H9 (cell line): ENCODE measurements around the gene PFDN2. TPM values are rescaled to one million over a fixed set of nuclear protein-coding genes. Genes with fewer than 3 reads are reported as not detected.

Experiments used
- DNase-seq: peaks from one replicate; pipeline ENCODE4 v3.0.0-alpha.2; 2017
- H2AFZ ChIP-seq: one replicate; pipeline ENCODE4 v1.6.1; 2013; ENCODE audit warnings: mild to moderate bottlenecking, low read length, control low read depth, moderate library complexity
- H2AK5ac ChIP-seq: 2 replicates; pipeline ENCODE4 v1.6.1; 2013; ENCODE audit warnings: low read length, control low read depth, mixed read lengths; ENCODE audit not compliant: insufficient read length
- H2BK120ac ChIP-seq: one replicate; pipeline ENCODE4 v1.6.1; 2013; ENCODE audit warnings: low read depth, mild to moderate bottlenecking, low read length, control low read depth, inconsistent platforms; ENCODE audit not compliant: poor library complexity, severe bottlenecking
- H2BK12ac ChIP-seq: 2 replicates; pipeline ENCODE4 v1.6.1; 2013; ENCODE audit warnings: low read length, control low read depth, mixed read lengths, low read depth; ENCODE audit not compliant: insufficient read length
- H2BK15ac ChIP-seq: 2 replicates; pipeline ENCODE4 v1.6.1; 2013; ENCODE audit warnings: low read depth, low read length, control low read depth
- H2BK20ac ChIP-seq: one replicate; pipeline ENCODE4 v1.6.1; 2013; ENCODE audit warnings: low read depth, mild to moderate bottlenecking, low read length, control low read depth, inconsistent platforms; ENCODE audit not compliant: poor library complexity, severe bottlenecking
- H2BK5ac ChIP-seq: 2 replicates; pipeline ENCODE4 v1.6.1; 2013; ENCODE audit warnings: low read length, control low read depth, mixed read lengths; ENCODE audit not compliant: insufficient read length
- H3K14ac ChIP-seq: 2 replicates; pipeline ENCODE4 v1.6.1; 2013; ENCODE audit warnings: low read length, control low read depth; ENCODE audit not compliant: insufficient read depth
- H3K18ac ChIP-seq: 2 replicates; pipeline ENCODE4 v1.6.1; 2013; ENCODE audit warnings: low read depth, mild to moderate bottlenecking, mixed read lengths, low read length, control low read depth; ENCODE audit not compliant: insufficient read length
- H3K23ac ChIP-seq: 2 replicates; pipeline ENCODE4 v1.6.1; 2013; ENCODE audit warnings: low read length, control low read depth, mixed read lengths, low read depth; ENCODE audit not compliant: insufficient read length
- H3K23me2 ChIP-seq: 2 replicates; pipeline ENCODE4 v1.6.1; 2013; ENCODE audit warnings: low read depth, mild to moderate bottlenecking, mixed read lengths, low read length, control low read depth; ENCODE audit not compliant: insufficient read length, poor library complexity, severe bottlenecking
- H3K27ac ChIP-seq: 2 replicates; pipeline ENCODE4 v1.5.1; 2013; ENCODE audit warnings: low read length, control low read depth, mixed read lengths, low read depth; ENCODE audit not compliant: insufficient read length
- H3K27me3 ChIP-seq: 2 replicates; pipeline ENCODE4 v1.6.1; 2013; ENCODE audit warnings: low read length, control low read depth, inconsistent platforms; ENCODE audit not compliant: insufficient read depth
- H3K4ac ChIP-seq: 2 replicates; pipeline ENCODE4 v1.6.1; 2013; ENCODE audit warnings: low read depth, mild to moderate bottlenecking, control low read depth, inconsistent platforms, low read length, moderate library complexity
- H3K4me1 ChIP-seq: 2 replicates; pipeline ENCODE4 v1.6.1; 2013; ENCODE audit warnings: low read length, control low read depth, inconsistent platforms; ENCODE audit not compliant: insufficient read depth
- H3K4me2 ChIP-seq: 2 replicates; pipeline ENCODE4 v1.6.1; 2013; ENCODE audit warnings: low read length, control low read depth, mixed read lengths; ENCODE audit not compliant: insufficient read length, insufficient read depth
- H3K56ac ChIP-seq: 2 replicates; pipeline ENCODE4 v1.6.1; 2013; ENCODE audit warnings: low read depth, mild to moderate bottlenecking, mixed read lengths, low read length, control low read depth; ENCODE audit not compliant: insufficient read length
- H3K79me1 ChIP-seq: 2 replicates; pipeline ENCODE4 v1.6.1; 2013; ENCODE audit warnings: low read depth, mild to moderate bottlenecking, moderate library complexity, low read length, control low read depth, inconsistent platforms; ENCODE audit not compliant: insufficient read depth, poor library complexity, severe bottlenecking
- H3K79me2 ChIP-seq: 2 replicates; pipeline ENCODE4 v1.6.1; 2013; ENCODE audit warnings: low read length, control low read depth, inconsistent platforms; ENCODE audit not compliant: insufficient read depth
- H3K9ac ChIP-seq: 2 replicates; pipeline ENCODE4 v1.6.1; 2013; ENCODE audit warnings: low read length, control low read depth, mixed read lengths; ENCODE audit not compliant: insufficient read length; ENCODE audit errors: extremely low read depth
- H3K9me3 ChIP-seq: one replicate; pipeline ENCODE4 v1.6.1; 2013; ENCODE audit warnings: low read depth, low read length, inconsistent platforms; ENCODE audit not compliant: control insufficient read depth
- H3T11ph ChIP-seq: one replicate; pipeline ENCODE4 v1.6.1; 2013; ENCODE audit warnings: mild to moderate bottlenecking, low read length, control low read depth, inconsistent platforms
- H4K20me1 ChIP-seq: one replicate; pipeline ENCODE4 v1.6.1; 2013; ENCODE audit not compliant: control insufficient read depth, insufficient read length, insufficient read depth
- H4K5ac ChIP-seq: 2 replicates; pipeline ENCODE4 v1.6.1; 2013; ENCODE audit warnings: low read depth, mild to moderate bottlenecking, mixed read lengths, low read length, control low read depth; ENCODE audit not compliant: insufficient read length
- H4K8ac ChIP-seq: replicated peaks from 2 replicates; pipeline ENCODE4 v1.6.1; 2013; ENCODE audit warnings: low read length, control low read depth, mixed read lengths, low read depth; ENCODE audit not compliant: insufficient read length
- H4K91ac ChIP-seq: 2 replicates; pipeline ENCODE4 v1.6.1; 2013; ENCODE audit warnings: low read depth, mild to moderate bottlenecking, moderate library complexity, mixed read lengths, low read length, control low read depth; ENCODE audit not compliant: insufficient read length
- H3K27ac Mint-ChIP-seq, 3 experiments: 2 replicates in 2 of 3; 3 replicates in 1 of 3; pipeline ENCODE4 v1.8.0; 2020 to 2021; ENCODE audit warnings: mixed read lengths in 3 of 3, mild to moderate bottlenecking in 1 of 3, moderate library complexity in 1 of 3
- H3K27me3 Mint-ChIP-seq: 2 replicates; pipeline ENCODE4 v1.8.0; 2021; ENCODE audit warnings: low read depth, mild to moderate bottlenecking, moderate library complexity, mixed read lengths
- H3K36me3 Mint-ChIP-seq, 3 experiments: 2 replicates in 2 of 3; 3 replicates in 1 of 3; pipeline ENCODE4 v1.8.0; 2020 to 2021; ENCODE audit warnings: low read depth in 3 of 3, mixed read lengths in 3 of 3; ENCODE audit not compliant: insufficient read depth in 1 of 3
- H3K4me1 Mint-ChIP-seq, 2 experiments: 2 replicates each; pipeline ENCODE4 v1.8.0; 2020; ENCODE audit warnings: mixed read lengths in 2 of 2
- H3K4me3 Mint-ChIP-seq, 2 experiments: 2 replicates in 1 of 2; 3 replicates in 1 of 2; pipeline ENCODE4 v1.8.0; 2020 to 2021; ENCODE audit warnings: mild to moderate bottlenecking in 2 of 2, mixed read lengths in 2 of 2, moderate library complexity in 1 of 2
- H3K9me3 Mint-ChIP-seq, 2 experiments: 2 replicates in 1 of 2; 3 replicates in 1 of 2; pipeline ENCODE4 v1.8.0; 2020; ENCODE audit warnings: mild to moderate bottlenecking in 2 of 2, mixed read lengths in 2 of 2, moderate library complexity in 1 of 2
- CTCF ChIP-seq: fragments of 200-600 bp; sonication (generic); conservative IDR thresholded peaks from 3 replicates; pipeline ENCODE4 v1.8.0; 2021; ENCODE audit warnings: antibody characterized with exemption, mild to moderate bottlenecking
- WGBS: extraction: QIAGEN DNeasy Blood & Tissue Kit; methylation state at CpG from one replicate; pipeline ENCODE4 v1.1.7; 2013; ENCODE audit warnings: missing lambda C conversion rate, low lambda C conversion rate, mixed read lengths; ENCODE audit not compliant: insufficient read length; ENCODE audit errors: extremely low coverage; 5-methylcytosine and 5-hydroxymethylcytosine counted together
- total RNA-seq: library from RNA; stranded (reverse); gene quantifications from 2 replicates; pipeline ENCODE4 v1.2.1, GENCODE V29; 2021

PFDN2 gene
- total RNA-seq, 1 experiment from 2014 or later, result 71.8 TPM

- Histone ChIP-seq H3K14ac (no peak overlapping the region), H4K91ac (no peak overlapping the region), H4K20me1 (no peaks in the 10 kb centered on the region), H2BK120ac (no peak overlapping the region), H3K9ac (peak overlapping the region; percentile 66), H3K27me3 (no peaks in the 10 kb centered on the region), H4K5ac (peak overlapping the region; percentile 45), H3K4ac (no peak overlapping the region), H3K56ac (no peak overlapping the region), H2BK15ac (no peak overlapping the region), H3K9me3 (no peaks in the 10 kb centered on the region), H3K4me2 (peak overlapping the region; percentile 94), H3K23me2 (peaks cover 5% of the 10 kb centered on the region), H2BK12ac (no peak overlapping the region), H3K79me1 (no peaks in the 10 kb centered on the region), H2BK5ac (no peak overlapping the region), H3T11ph (no peak overlapping the region), H3K4me1 (no peaks in the 10 kb centered on the region), H3K27ac (peak overlapping the region; percentile 1), H2AK5ac (no peak overlapping the region), H2AFZ (no peak overlapping the region), H4K8ac (peak overlapping the region; percentile 78), H3K23ac (no peak overlapping the region), H3K18ac (peak overlapping the region; percentile 55), H2BK20ac (no peak overlapping the region), H3K79me2 (no peaks in the 10 kb centered on the region)
- Mint-ChIP-seq H3K9me3 (no peaks in the 10 kb centered on the region), H3K27ac (peak overlapping the region; percentile 9 to 97 (median 86); a peak in 4 of 7 replicates), H3K36me3 (peaks cover 26 to 49% (median 43%) of the 10 kb centered on the region in 3 experiments), H3K4me3 (peak overlapping the region; percentile 81 to 89), H3K27me3 (no peaks in the 10 kb centered on the region; the same call in 1 of the 2 replicates), H3K4me1 (peaks cover 23 to 25% of the 10 kb centered on the region in 2 experiments)
- TF ChIP-seq CTCF, result no peak
- WGBS, result no CpG with 5 or more reads among the region's 9 CpGs
- DNase-seq, result no peak
Measured at GRCh38 chr1:161158316-161159010, 40.6 kb upstream of the PFDN2 start.
